Activated CD4-positive, alpha-beta T cell treated with anti-CD3 and anti-CD28 coated beads, Interleukin-2, amount 50 U/mL, for 48 hours (primary cell): ENCODE measurements around the gene POLD1.
"Not testable (repeated sequence)": the region's sequence is repeated elsewhere in the genome, so short reads cannot be mapped to it uniquely, and the experiment has no call there.

ENCODE experiments used
- DNase-seq, 2 experiments: peaks; one replicate each; pipeline ENCODE4 v3.0.0-alpha.2; 2020

The POLD1 gene

GRCh38 chr19:50383852-50384684 is at the start of gene POLD1:
TSS of gene POLD1 (plus strand) at chr19:50384347. CDS start at chr19:50398852, 14,505 bp downstream.
- peak; percentile 99 for DNase-seq

- DNase-seq: no peak
Measured at GRCh38 chr19:50334741-50335421, 49.3 kb upstream of the POLD1 start.

- DNase-seq: not testable (repeated sequence)
Measured at GRCh38 chr19:50337031-50337430, 47.1 kb upstream of the POLD1 start.

- DNase-seq: no peak
Measured at GRCh38 chr19:50340331-50340730, 43.8 kb upstream of the POLD1 start.

GRCh38 chr19:50341091-50341564 is 43.0 kb upstream of the POLD1 start:
- no peak for DNase-seq

- DNase-seq: no peak
Measured at GRCh38 chr19:50344661-50345318, 39.4 kb upstream of the POLD1 start.

- peak; percentile 53 to 59 for DNase-seq
Measured at GRCh38 chr19:50347089-50347581, 37.0 kb upstream of the POLD1 start.

GRCh38 chr19:50349277-50350057 is 34.7 kb upstream of the POLD1 start:
- no peak for DNase-seq

- DNase-seq: no peak
Measured at GRCh38 chr19:50352242-50352641, 31.9 kb upstream of the POLD1 start.

- DNase-seq: not testable (repeated sequence)
Measured at GRCh38 chr19:50353487-50353880, 30.7 kb upstream of the POLD1 start.

GRCh38 chr19:50356691-50357177 is 27.4 kb upstream of the POLD1 start:
- DNase-seq: no peak

- peak; percentile 87 to 89 for DNase-seq
Measured at GRCh38 chr19:50357178-50358100, 26.7 kb upstream of the POLD1 start.

GRCh38 chr19:50358483-50359327 is 25.4 kb upstream of the POLD1 start:
- DNase-seq: peak; percentile 67 to 74

GRCh38 chr19:50359328-50359818 is 24.8 kb upstream of the POLD1 start:
- DNase-seq: no peak

- peak; percentile 39 to 54 for DNase-seq
Measured at GRCh38 chr19:50361290-50362029, 22.7 kb upstream of the POLD1 start.

GRCh38 chr19:50362030-50362412 is 22.1 kb upstream of the POLD1 start:
- DNase-seq: no peak

- peak; percentile 59 to 74 for DNase-seq
Measured at GRCh38 chr19:50362656-50363424, 21.3 kb upstream of the POLD1 start.
